ENCODE results near the gene IFNLR1.

The IFNLR1 gene

DNA sequence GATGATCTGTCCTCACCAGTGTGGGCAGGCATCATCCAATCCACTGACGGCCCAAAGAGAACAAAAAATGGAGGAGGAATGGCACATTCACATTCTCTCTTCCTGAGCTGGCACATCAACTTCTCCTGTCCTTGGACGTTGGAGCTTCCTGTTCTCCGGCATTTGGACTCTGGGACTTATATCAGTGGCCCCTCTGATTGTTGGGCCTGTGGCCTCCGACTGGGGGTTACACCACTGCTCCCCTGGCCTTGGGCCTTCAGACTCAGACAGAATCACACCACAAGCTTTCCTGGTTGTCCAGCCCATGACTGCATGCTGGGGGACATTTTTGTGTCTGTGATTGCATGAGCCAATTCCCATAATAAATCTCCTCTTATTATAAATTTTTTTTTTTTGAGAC lies 20.1 kb downstream of the IFNLR1 start:
- Histone ChIP-seq H3K27me3 (no peaks in the 10 kb centered on the region), H3K36me3 (no peaks in the 10 kb centered on the region), H3K4me3 (ENCODE audit: low read depth, low read length) (no peak overlapping the region), H3K9me3 (no peaks in the 10 kb centered on the region), H3K4me1 (no peaks in the 10 kb centered on the region)
- DNase-seq: no peak
- TF ChIP-seq CTCF (IDR thresholded peaks at IDR 0.05; ENCODE audit: low read depth, low read length): no peak

GRCh38 chr1:24165500-24165899 lies 21.6 kb downstream of the IFNLR1 start:
- no peak for TF ChIP-seq CTCF (IDR thresholded peaks at IDR 0.05; ENCODE audit: low read depth, low read length)
- no peaks in the 10 kb centered on the region for H3K36me3 ChIP-seq
- H3K4me1 ChIP-seq: no peaks in the 10 kb centered on the region
- no peaks in the 10 kb centered on the region for H3K9me3 ChIP-seq
- no peak for DNase-seq
- H3K4me3 ChIP-seq (ENCODE audit: low read depth, low read length): no peak overlapping the region
- no peaks in the 10 kb centered on the region for H3K27me3 ChIP-seq

- no peak for TF ChIP-seq CTCF (IDR thresholded peaks at IDR 0.05; ENCODE audit: low read depth, low read length)
- no peaks in the 10 kb centered on the region for H3K36me3 ChIP-seq
- no peaks in the 10 kb centered on the region for H3K9me3 ChIP-seq
- H3K4me3 ChIP-seq (ENCODE audit: low read depth, low read length): no peak overlapping the region
- H3K4me1 ChIP-seq: no peaks in the 10 kb centered on the region
- no peak for DNase-seq
- no peaks in the 10 kb centered on the region for H3K27me3 ChIP-seq
Measured at GRCh38 chr1:24164004-24164403, 23.1 kb downstream of the IFNLR1 start.

DNA sequence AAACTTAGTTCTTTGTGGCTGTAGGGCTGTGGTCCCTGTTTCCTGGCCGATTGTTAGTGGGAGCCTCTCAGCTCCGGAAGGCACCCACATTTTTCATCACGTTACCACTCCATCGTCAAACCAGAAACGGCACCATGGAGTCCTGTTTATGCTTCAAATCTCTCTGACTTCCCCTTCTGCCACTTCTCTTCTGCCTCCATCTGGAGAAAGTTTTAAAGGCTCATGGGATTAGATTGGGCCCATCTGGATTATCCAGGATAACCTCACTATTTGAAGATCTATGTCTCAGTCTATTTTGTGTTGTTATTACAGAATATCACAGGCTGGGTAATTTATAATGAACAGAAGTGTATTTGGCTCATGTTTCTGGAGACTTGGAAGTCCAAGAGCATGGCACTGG lies 24.9 kb downstream of the IFNLR1 start:
- H3K4me1 ChIP-seq: no peaks in the 10 kb centered on the region
- H3K27me3 ChIP-seq: no peaks in the 10 kb centered on the region
- H3K9me3 ChIP-seq: no peaks in the 10 kb centered on the region
- no peaks in the 10 kb centered on the region for H3K36me3 ChIP-seq
- no peak for DNase-seq
- no peak for TF ChIP-seq CTCF (IDR thresholded peaks at IDR 0.05; ENCODE audit: low read depth, low read length)
- no peak overlapping the region for H3K4me3 ChIP-seq (ENCODE audit: low read depth, low read length)

- no peak for TF ChIP-seq CTCF (IDR thresholded peaks at IDR 0.05; ENCODE audit: low read depth, low read length)
- no peak overlapping the region for H3K4me3 ChIP-seq (ENCODE audit: low read depth, low read length)
- H3K27me3 ChIP-seq: no peaks in the 10 kb centered on the region
- DNase-seq: no peak
- no peaks in the 10 kb centered on the region for H3K9me3 ChIP-seq
- no peaks in the 10 kb centered on the region for H3K36me3 ChIP-seq
- no peaks in the 10 kb centered on the region for H3K4me1 ChIP-seq
Measured at GRCh38 chr1:24161270-24161669, 25.8 kb downstream of the IFNLR1 start.

GRCh38 chr1:24159366-24159765 lies 27.7 kb downstream of the IFNLR1 start:
- H3K4me3 ChIP-seq (ENCODE audit: low read depth, low read length): no peak overlapping the region
- no peaks in the 10 kb centered on the region for H3K27me3 ChIP-seq
- no peaks in the 10 kb centered on the region for H3K9me3 ChIP-seq
- TF ChIP-seq CTCF (IDR thresholded peaks at IDR 0.05; ENCODE audit: low read depth, low read length): no peak
- DNase-seq: no peak
- no peaks in the 10 kb centered on the region for H3K4me1 ChIP-seq
- no peaks in the 10 kb centered on the region for H3K36me3 ChIP-seq
